HL-60/S4 treated with retinoic acid at 250 ng/mL for 4 days and 3 days (cell line): Measurements from ENCODE around the gene ACP2.

ENCODE experiments used
- in situ Hi-C: fragments of 300-500 bp; cut with MboI; formaldehyde crosslinking; loops from 2 replicates; pipeline ENCODE4 v1.7.0; 2022; ENCODE audit warnings: low sequenced_read_pairs

The ACP2 gene, protein sequence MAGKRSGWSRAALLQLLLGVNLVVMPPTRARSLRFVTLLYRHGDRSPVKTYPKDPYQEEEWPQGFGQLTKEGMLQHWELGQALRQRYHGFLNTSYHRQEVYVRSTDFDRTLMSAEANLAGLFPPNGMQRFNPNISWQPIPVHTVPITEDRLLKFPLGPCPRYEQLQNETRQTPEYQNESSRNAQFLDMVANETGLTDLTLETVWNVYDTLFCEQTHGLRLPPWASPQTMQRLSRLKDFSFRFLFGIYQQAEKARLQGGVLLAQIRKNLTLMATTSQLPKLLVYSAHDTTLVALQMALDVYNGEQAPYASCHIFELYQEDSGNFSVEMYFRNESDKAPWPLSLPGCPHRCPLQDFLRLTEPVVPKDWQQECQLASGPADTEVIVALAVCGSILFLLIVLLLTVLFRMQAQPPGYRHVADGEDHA

GRCh38 chr11:47248664-47249377 lies at the start of gene ACP2:
Gene ACP2 (minus strand): TSS chr11:47248814. CDS start chr11:47248789, 25 bp downstream.
- in situ Hi-C loops: no loop called here

GRCh38 chr11:47296045-47296444 lies 47.4 kb upstream of the ACP2 start:
- in situ Hi-C loops: loop anchor here (25.0 kb wide), 1 partner anchor 466 kb away; the partner anchor contains the start of gene FNBP4

DNA sequence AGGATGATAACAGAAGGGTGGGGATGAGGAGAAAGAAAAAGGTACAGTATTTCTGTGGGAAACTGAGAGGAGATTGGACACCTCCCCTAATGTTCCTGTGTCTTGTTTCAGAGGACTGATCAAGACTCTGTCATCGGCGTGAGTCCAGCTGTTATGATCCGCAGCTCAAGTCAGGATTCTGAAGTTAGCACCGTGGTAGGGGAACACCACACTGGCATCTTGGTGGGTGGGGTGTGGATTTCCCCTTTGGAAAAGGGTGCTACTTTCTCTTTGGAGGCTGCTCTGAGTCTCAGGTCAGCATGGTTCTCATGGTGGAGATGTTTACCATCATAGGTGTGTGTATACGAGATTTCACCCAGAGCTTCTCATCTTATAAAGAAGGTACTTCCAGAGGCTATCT lies 46.8 kb upstream of the ACP2 start:
- in situ Hi-C loops: loop anchor here (25.0 kb wide), 1 partner anchor 467 kb away; the partner anchor contains the start of gene FNBP4

GRCh38 chr11:47289856-47290255 lies 41.2 kb upstream of the ACP2 start:
- in situ Hi-C loops: loop anchor here (25.0 kb wide), 1 partner anchor 472 kb away; the partner anchor contains the start of gene FNBP4

GRCh38 chr11:47288066-47288465 lies 39.5 kb upstream of the ACP2 start:
- in situ Hi-C loops: loop anchor here (25.0 kb wide), 1 partner anchor 474 kb away; the partner anchor contains the start of gene FNBP4

- in situ Hi-C loops: loop anchor here (25.0 kb wide), 1 partner anchor 476 kb away; the partner anchor contains the start of gene FNBP4
Observed at GRCh38 chr11:47285969-47286770, 37.6 kb upstream of the ACP2 start.

DNA sequence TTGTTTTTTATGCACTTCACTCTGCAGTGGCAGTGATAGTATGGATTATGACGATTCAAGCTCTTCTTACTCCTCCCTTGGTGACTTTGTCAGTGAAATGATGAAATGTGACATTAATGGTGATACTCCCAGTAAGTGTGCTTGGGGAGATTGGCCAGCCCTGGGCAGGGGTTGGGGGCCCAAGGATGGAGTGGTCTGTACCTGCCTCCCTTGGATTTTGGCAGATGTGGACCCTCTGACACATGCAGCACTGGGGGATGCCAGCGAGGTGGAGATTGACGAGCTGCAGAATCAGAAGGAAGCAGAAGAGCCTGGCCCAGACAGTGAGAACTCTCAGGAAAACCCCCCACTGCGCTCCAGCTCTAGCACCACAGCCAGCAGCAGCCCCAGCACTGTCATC lies 35.5 kb upstream of the ACP2 start:
- in situ Hi-C loops: loop anchor here (25.0 kb wide), 1 partner anchor 478 kb away; the partner anchor contains the start of gene FNBP4

- in situ Hi-C loops: loop anchor here (25.0 kb wide), 1 partner anchor 480 kb away; the partner anchor contains the start of gene FNBP4
Observed at GRCh38 chr11:47282462-47282861, 33.8 kb upstream of the ACP2 start.

- in situ Hi-C loops: loop anchor here (25.0 kb wide), 1 partner anchor 481 kb away; the partner anchor contains the start of gene FNBP4
Observed at GRCh38 chr11:47280860-47281259, 32.2 kb upstream of the ACP2 start.

DNA sequence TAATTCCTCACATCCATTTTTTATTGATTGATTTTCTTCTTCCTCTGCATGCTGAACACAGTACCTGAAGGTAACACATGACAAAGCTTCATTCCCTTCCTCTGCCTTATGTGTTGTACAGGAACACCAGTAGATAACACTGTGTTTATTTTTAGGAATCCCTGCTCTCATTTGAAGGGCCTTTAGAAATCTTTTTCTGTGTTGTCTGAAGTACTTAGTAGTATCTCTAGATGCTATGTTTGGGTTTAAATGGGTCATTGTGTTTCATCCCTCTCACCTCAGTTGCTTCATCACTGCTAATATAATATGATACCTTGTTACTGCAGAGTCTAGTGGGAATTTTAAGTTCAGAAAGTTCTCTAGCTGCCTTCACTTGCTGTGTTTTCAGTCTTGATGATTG lies 31.5 kb upstream of the ACP2 start:
- in situ Hi-C loops: loop anchor here (25.0 kb wide), 1 partner anchor 482 kb away; the partner anchor contains the start of gene FNBP4

DNA sequence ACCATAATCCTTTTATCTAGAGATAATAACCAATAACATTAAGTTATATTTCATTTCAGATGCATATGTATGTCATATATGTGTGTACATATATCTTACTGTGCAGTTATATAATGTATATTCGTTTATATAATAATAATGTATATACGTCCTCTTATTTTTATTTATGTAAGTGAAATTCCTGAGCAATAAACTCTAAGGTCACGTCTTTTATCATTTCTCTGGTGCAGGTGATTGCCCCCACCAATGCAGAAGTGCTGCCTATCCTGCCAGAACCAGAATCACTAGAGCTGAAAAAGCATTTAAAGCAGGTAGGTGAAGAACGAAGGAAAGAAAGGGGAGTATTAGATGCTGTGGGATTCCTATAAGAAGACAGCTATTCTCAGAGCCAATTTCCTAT lies 30.2 kb upstream of the ACP2 start:
- in situ Hi-C loops: loop anchor here (25.0 kb wide), 1 partner anchor 484 kb away; the partner anchor contains the start of gene FNBP4

DNA sequence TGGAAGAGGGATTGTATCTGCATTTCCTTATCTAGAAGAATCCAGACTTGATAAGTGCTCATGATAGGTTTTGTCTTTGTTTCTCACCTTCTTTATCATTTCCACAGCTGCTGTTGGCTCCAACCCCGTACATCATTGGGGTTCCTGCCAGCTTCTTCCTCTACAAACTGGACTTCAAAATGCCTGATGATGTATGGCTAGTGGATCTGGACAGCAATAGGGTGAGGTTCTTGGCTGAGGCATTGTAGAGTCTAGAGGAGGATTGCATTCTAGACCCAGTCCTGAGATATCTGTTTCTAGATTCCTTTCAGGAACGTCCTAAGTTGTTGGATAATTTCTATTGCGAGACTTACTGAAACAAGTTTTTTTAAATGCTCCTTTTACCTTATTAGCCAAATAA lies 29.4 kb upstream of the ACP2 start:
- in situ Hi-C loops: loop anchor here (25.0 kb wide), 1 partner anchor 484 kb away; the partner anchor contains the start of gene FNBP4

- in situ Hi-C loops: loop anchor here (25.0 kb wide), 1 partner anchor 485 kb away; the partner anchor contains the start of gene FNBP4
Observed at GRCh38 chr11:47276923-47277322, 28.3 kb upstream of the ACP2 start.

GRCh38 chr11:47274495-47275235 lies 26.1 kb upstream of the ACP2 start:
- in situ Hi-C loops: loop anchor here (25.0 kb wide), 1 partner anchor 488 kb away; the partner anchor contains the start of gene FNBP4

DNA sequence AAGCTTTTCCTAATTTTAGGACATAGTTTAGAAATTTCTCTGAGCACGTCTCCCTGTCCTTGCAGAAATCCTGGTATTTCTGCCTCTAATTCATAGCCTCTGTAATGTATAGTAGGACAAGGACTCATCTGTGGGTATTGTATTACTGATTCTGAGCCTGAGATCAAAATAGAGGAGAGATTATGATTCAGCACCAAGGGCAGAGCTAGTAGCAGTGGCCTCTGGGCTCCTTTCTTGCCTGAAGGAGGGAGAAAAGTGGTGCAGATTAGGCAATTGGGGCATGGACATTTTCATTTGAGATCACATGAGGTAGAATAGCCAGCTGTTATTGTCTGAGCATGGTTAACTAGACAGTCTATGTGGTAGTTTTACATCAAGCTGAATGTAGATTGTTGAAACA lies 24.1 kb upstream of the ACP2 start:
- in situ Hi-C loops: no loop called here

GRCh38 chr11:47271961-47272661 lies 23.5 kb upstream of the ACP2 start:
- in situ Hi-C loops: no loop called here

DNA sequence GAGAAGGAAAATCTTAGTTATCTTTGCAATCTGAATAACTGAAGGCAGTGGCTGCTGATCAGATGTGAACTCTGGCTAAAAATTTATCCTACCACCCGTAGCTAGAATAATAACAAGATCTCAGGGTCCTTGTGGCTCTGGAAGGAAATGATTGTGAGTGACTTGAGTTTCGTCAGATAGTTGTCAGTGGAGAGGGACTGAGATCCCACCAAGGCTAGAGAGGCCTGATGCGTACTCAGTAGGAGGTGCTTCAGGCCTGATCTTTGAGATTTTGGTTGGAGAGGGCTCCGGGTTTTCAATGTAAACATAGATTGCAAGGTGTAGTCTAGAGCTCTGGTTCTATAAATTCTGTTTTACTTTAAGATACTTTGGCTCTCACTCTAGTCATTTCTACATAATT lies 22.7 kb upstream of the ACP2 start:
- in situ Hi-C loops: no loop called here

- in situ Hi-C loops: no loop called here
Observed at GRCh38 chr11:47270331-47271271, 22.0 kb upstream of the ACP2 start.
